GM23338 (cell line): ENCODE measurements around the gene HDHD2.

ENCODE experiments used
- CREB1 ChIP-seq: fragments of 250-450 bp; sonication (Bioruptor Pico); IDR thresholded peaks from 2 replicates; pipeline ENCODE4 v1.5.0; 2020; ENCODE audit warnings: low read depth, mild to moderate bottlenecking, moderate library complexity
- CTCF ChIP-seq, 2 experiments: fragments of 200-600 bp in 1 of 2; sonication (generic) in 1 of 2; conservative IDR thresholded peaks; 2 replicates each; pipeline versions ENCODE4 v1.5.1 to v1.6.1; 2016 to 2017; ENCODE audit warnings: antibody characterized with exemption in 2 of 2, low read depth in 2 of 2, mild to moderate bottlenecking in 2 of 2, moderate library complexity in 1 of 2
- ETS1 ChIP-seq: IDR thresholded peaks from 2 replicates; pipeline ENCODE4 v1.6.1; 2016; ENCODE audit warnings: antibody characterized with exemption
- EZH2 ChIP-seq: fragments of 200-600 bp; sonication (generic); IDR thresholded peaks from one replicate; pipeline ENCODE4 v1.8.0; 2017; ENCODE audit warnings: antibody characterized with exemption, mild to moderate bottlenecking, low read depth; ENCODE audit not compliant: unreplicated experiment
- JUNB ChIP-seq: IDR thresholded peaks from one replicate; pipeline ENCODE4 v1.6.1; 2016; ENCODE audit warnings: antibody characterized with exemption; ENCODE audit not compliant: unreplicated experiment
- POLR2AphosphoS5 ChIP-seq: IDR thresholded peaks from 2 replicates; pipeline ENCODE4 v1.6.1; 2016; ENCODE audit warnings: antibody characterized with exemption, low read depth
- REST ChIP-seq: IDR thresholded peaks from one replicate; pipeline ENCODE4 v1.6.1; 2018; ENCODE audit warnings: antibody characterized with exemption; ENCODE audit not compliant: unreplicated experiment
- ZNF462 ChIP-seq: fragments of 250-450 bp; sonication (Bioruptor Pico); IDR thresholded peaks from 2 replicates; pipeline ENCODE4 v1.5.0; 2020; ENCODE audit warnings: mild to moderate bottlenecking, moderate library complexity

- no peak for TF ChIP-seq POLR2AphosphoS5
- TF ChIP-seq EZH2, result no peak
- TF ChIP-seq CTCF (conservative IDR thresholded peaks at IDR 0.05; ENCODE audit: low read depth in 2 of 2), result no peak
- no peak for TF ChIP-seq CREB1
- no peak for TF ChIP-seq JUNB
- no peak for TF ChIP-seq REST
- TF ChIP-seq ZNF462, result no peak
- no peak for TF ChIP-seq ETS1
Observed at GRCh38 chr18:47077111-47077510, 73.2 kb downstream of the HDHD2 start.
